Astrocyte of the spinal cord (primary cell): ENCODE measurements around the gene NOLC1.
"Not testable (repeated sequence)": the region's sequence is repeated elsewhere in the genome, so short reads cannot be mapped to it uniquely, and the experiment has no call there.

ENCODE experiments used
- DNase-seq: peaks from one replicate; pipeline ENCODE4 v3.0.0; 2011; ENCODE audit warnings: low read depth, low spot score
- H3K4me3 ChIP-seq: 2 replicates; pipeline ENCODE4 v1.5.1; 2011; ENCODE audit warnings: low read depth, mild to moderate bottlenecking, low read length, moderate library complexity
- in situ Hi-C: cut with HindIII; loops from 2 replicates; pipeline ENCODE4 v1.10.0; 2017; ENCODE audit warnings: low sequenced_read_pairs
- TF ChIP-seq, protein P1 (sequence below): IDR thresholded peaks from 2 replicates; pipeline ENCODE4 v1.5.1; 2012; ENCODE audit warnings: low read depth, mild to moderate bottlenecking, low read length, inconsistent platforms

NOLC1 gene

DNA sequence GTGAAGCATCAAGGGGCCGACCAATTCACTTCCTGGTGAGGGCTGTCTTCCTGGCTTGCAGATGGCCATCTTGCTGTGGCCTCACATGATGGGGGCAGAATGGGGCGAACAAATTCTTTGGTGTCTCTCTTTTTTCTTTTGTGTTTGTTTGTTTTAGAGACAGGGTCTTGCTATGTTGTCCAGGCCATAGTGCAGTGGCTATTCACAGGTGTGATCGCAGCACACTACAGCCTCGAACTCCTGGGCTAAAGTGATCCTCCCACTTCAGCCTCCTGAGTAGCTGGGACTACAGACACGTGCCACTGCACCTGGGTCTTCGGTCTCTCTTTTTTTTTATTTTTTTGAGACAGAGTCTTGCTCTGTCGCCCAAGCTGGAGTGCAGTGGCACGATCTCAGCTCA is 20.1 kb downstream of the NOLC1 start:
- no peak overlapping the region for H3K4me3 ChIP-seq
- in situ Hi-C loops: no loop called here
- TF ChIP-seq, protein P1, sequence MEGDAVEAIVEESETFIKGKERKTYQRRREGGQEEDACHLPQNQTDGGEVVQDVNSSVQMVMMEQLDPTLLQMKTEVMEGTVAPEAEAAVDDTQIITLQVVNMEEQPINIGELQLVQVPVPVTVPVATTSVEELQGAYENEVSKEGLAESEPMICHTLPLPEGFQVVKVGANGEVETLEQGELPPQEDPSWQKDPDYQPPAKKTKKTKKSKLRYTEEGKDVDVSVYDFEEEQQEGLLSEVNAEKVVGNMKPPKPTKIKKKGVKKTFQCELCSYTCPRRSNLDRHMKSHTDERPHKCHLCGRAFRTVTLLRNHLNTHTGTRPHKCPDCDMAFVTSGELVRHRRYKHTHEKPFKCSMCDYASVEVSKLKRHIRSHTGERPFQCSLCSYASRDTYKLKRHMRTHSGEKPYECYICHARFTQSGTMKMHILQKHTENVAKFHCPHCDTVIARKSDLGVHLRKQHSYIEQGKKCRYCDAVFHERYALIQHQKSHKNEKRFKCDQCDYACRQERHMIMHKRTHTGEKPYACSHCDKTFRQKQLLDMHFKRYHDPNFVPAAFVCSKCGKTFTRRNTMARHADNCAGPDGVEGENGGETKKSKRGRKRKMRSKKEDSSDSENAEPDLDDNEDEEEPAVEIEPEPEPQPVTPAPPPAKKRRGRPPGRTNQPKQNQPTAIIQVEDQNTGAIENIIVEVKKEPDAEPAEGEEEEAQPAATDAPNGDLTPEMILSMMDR: no peak

DNA sequence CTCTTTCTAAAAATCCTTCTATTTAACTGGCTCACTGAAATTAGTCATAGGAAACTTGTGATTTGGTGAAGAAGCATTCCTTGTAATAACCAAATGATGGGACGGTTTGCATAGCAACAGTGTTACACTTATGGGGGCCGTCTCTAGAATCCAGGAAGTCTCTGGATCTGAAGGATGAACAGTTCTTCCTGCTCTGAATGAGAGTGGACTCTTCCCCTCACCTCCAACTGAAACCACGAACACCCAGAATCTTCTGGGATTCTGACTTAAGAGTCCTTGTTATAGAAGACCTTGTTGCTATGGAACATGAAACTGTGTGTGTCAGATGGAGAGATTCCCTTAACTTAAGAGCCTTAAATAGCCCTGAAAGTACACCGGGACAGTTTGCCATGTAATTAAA is 23.2 kb downstream of the NOLC1 start:
- TF ChIP-seq, protein P1: no peak
- peak; percentile 38 for DNase-seq
- in situ Hi-C loops: no loop called here
- H3K4me3 ChIP-seq: no peak overlapping the region

More for the DNA sequence above, 20.1 kb downstream of the NOLC1 start:
- DNase-seq: no peak

DNA sequence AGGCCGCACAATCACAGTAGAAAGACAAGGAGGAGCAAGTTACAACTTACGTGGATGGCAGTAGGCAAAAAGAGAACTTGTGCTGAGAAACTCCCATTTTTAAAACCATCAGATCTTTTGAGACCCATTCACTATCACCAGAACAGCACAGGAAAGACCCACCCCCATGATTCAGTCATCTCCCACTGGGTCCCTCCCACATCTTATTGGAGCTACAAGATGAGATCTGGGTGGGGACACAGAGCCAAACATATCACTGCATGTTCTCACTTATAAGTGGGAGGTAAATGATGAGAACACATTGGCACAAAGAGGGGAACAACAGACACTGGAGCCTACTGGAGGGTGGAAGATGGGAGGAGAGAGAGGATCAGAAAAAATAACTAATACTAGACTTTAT is 32.4 kb downstream of the NOLC1 start:
- no peak overlapping the region for H3K4me3 ChIP-seq
- in situ Hi-C loops: no loop called here
- TF ChIP-seq, protein P1: no peak
- no peak for DNase-seq

DNA sequence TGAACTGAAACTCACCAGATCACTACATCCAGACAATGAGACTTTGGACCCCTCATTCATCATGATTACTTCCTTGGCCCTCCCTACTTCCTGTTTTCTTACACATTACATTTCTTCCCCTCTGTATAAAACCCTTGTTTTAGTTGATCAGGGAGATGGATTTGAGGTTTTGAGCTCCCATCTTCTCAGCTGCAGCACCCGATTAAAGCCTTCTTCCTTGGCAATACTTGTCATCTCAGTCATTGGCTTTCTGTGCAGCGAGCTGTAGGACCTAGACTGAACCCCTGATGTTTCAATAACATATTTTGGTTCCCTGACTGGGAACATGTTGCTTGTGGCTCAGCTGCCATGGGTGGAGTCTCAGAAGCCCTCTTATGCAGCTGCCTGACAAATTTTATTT is 33.1 kb downstream of the NOLC1 start:
- in situ Hi-C loops: no loop called here
- H3K4me3 ChIP-seq: no peak overlapping the region
- TF ChIP-seq, protein P1: no peak
- no peak for DNase-seq

DNA sequence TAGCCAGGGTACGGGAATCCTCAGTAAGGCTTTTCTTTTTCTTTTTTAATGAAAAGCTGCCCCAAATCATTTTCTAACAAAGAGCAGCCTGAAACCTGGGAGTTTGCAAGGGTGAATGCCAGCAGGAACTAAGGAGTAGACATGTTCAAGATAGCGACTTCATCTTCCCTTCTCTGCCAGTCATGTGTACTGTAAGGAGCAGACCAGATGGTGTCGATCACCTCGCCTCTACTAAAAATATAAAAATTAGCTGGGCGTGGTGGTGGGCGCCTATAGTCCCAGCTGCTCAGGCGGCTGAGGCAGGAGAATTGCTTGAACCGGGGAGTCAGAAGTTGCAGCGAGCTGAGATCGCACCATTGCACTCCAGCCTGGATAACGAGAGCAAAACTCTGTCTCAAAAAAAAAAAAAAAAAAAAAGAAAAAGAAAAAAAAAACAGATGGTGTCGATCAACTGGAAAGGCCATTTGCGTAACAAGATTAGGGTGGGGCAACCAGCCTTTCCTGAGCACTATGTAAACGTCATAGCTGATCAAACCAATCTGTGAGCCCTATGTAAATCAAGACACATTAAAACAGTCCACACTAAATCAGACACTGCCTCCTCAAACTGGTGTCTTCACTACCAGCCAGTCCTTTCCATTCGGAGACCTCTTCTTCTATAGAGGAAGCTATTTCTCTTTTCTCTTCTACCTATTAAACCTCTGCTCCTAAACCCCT is 33.8 kb downstream of the NOLC1 start:
- TF ChIP-seq, protein P1: no peak
- no peak for DNase-seq
- no peak overlapping the region for H3K4me3 ChIP-seq
- in situ Hi-C loops: no loop called here

DNA sequence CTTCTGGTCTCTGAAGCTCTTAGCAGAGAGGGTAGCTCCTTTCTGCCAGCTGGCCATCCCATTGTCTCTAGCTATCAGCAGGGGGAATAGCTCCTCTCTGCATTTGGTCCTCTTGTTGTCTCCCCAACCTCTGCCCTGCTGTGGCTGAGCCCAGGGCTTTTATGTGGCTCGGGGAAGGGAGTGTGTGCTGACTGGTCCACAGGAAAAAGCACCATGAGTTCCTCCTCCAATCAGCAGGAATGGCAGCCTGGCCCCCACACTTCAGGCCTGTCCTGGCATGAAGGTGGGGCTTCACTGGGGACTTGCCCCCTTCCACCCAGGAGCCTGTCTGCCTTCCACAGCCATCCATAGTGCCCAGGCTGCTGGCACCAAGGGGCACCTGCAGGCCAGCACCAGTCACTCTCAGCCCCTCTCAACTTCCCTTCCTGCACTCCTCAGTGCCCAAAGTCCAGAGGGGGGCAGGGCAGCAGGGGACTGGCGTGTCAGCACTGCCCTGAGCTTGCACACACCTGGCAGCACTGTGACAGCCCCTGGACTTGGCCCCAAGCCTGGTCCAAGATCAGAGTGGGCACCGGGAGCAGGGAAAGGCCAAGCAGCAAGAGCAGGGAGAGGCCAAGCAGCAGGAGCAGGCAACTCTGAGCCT is 36.2 kb downstream of the NOLC1 start:
- in situ Hi-C loops: no loop called here
- TF ChIP-seq, protein P1: no peak
- DNase-seq: no peak
- no peak overlapping the region for H3K4me3 ChIP-seq

DNA sequence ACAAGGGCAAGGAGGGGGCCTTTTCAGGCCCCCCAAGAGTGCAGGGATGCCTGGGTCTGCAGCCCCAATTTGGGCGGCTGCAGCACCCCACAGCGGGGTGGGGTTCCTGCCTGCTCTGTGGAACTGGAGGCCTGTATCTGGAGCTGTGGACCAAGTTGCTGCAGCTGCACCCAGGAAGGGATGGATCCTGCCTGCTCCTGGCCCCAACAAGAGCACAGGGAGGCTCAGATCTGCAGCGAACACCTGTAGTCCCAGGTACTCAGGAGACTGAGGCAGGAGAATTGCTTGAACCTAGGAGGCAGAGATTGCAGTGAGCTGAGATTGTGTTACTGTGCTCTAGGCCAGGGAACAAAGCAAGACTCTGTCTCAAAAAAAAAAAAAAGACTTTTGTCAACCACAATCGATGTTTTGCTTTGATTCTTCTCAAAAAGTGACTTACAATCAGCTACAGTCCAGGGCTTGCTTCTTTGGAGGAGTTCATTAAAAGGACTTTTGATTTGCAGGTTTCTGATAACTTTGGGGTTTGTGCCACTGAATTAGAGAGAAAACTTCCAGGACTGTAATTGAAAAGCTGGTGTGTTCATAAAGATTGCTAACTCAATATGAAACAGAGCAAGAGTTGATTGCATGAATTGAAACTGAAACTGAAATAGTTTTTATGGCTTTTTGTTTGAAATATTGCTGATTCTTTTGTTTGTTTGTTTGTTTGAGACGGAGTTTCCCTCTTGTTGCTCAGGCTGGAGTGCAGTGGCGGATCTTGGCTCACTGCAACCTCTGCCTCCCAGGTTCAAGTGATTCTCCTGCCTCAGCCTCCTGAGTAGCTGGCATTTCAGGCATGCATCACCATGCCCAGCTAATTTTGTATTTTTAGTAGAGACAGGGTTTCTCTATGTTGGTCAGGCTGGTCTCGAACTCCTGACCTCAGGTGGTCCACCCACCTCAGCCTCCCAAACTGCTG is 37.0 kb downstream of the NOLC1 start:
- H3K4me3 ChIP-seq, DNase-seq, in situ Hi-C loops: not testable (repeated sequence)
